Urothelium cell line (cell line): ENCODE results near the gene KREMEN1.

Experiments
- DNase-seq: peaks from one replicate; pipeline ENCODE4 v3.0.0; 2011; ENCODE audit warnings: low spot score, mixed read lengths
- FAIRE-seq: peaks from 2 replicates; lab custom pipeline; 2011; peaks lifted over from hg19 to GRCh38; lab: Jason Lieb, UNC

The KREMEN1 gene

GRCh38 chr22:29048822-29049654 lies 23.8 kb upstream of the KREMEN1 start:
- FAIRE-seq, result no peak
- DNase-seq, result no peak

GRCh38 chr22:29049655-29050263 lies 23.1 kb upstream of the KREMEN1 start:
- DNase-seq, result no peak
- no peak for FAIRE-seq

- no peak for DNase-seq
- FAIRE-seq, result no peak
These were observed 22.4 kb upstream of the KREMEN1 start for GRCh38 chr22:29050457-29050856.

- DNase-seq (no peak), FAIRE-seq (no peak)
These were observed 19.7 kb upstream of the KREMEN1 start for GRCh38 chr22:29053048-29053702.

GRCh38 chr22:29054251-29054767 lies 18.5 kb upstream of the KREMEN1 start:
- DNase-seq, result no peak
- peak; percentile 30 for FAIRE-seq

GRCh38 chr22:29055192-29055830 lies 17.5 kb upstream of the KREMEN1 start:
- no peak for FAIRE-seq

GRCh38 chr22:29056472-29056871 lies 16.4 kb upstream of the KREMEN1 start:
- no peak for DNase-seq
- no peak for FAIRE-seq

More at GRCh38 chr22:29055192-29055830, 17.5 kb upstream of the KREMEN1 start:
- DNase-seq, result no peak

- FAIRE-seq, result no peak
- DNase-seq, result no peak
These were observed 12.5 kb upstream of the KREMEN1 start for GRCh38 chr22:29060251-29060869.

- no peak for FAIRE-seq
- no peak for DNase-seq
These were observed 11.9 kb upstream of the KREMEN1 start for GRCh38 chr22:29060931-29061330.

- DNase-seq (no peak), FAIRE-seq (no peak)
These were observed 11.1 kb upstream of the KREMEN1 start, which contains the start of gene C22orf31 for GRCh38 chr22:29061773-29062172. Gene C22orf31 (minus strand): TSS chr22:29061831. CDS start chr22:29061792, 39 bp downstream.

- no peak for FAIRE-seq
- DNase-seq, result no peak
These were observed 10.5 kb upstream of the KREMEN1 start for GRCh38 chr22:29062286-29062821.

GRCh38 chr22:29065468-29066190 lies 7.2 kb upstream of the KREMEN1 start:
- DNase-seq (no peak), FAIRE-seq (no peak)

- peak; percentile 30 for FAIRE-seq
- no peak for DNase-seq
These were observed 3.4 kb upstream of the KREMEN1 start for GRCh38 chr22:29069463-29069862.

GRCh38 chr22:29070490-29070889 lies 2.3 kb upstream of the KREMEN1 start:
- FAIRE-seq, result no peak

GRCh38 chr22:29071261-29072045 lies 1.4 kb upstream of the KREMEN1 start:
- FAIRE-seq, result no peak
- no peak for DNase-seq

More at GRCh38 chr22:29070490-29070889, 2.3 kb upstream of the KREMEN1 start:
- DNase-seq, result no peak

- FAIRE-seq, result peak; percentile 92
- peak; percentile 98 for DNase-seq
These were observed 449 bp upstream of the KREMEN1 start for GRCh38 chr22:29072193-29072978.

- FAIRE-seq, result no peak
- DNase-seq, result no peak
These were observed 912 bp downstream of the KREMEN1 start for GRCh38 chr22:29073618-29074275.
